GM18502 (cell line): ENCODE data around the gene STEAP3.

Experiments used
- ATAC-seq: cut with Tn5 transposase; IDR thresholded peaks from one replicate; pipeline ENCODE4 v1.9.1; 2021; ENCODE audit warnings: mild to moderate bottlenecking; ENCODE audit not compliant: unreplicated experiment, poor library complexity

Gene STEAP3

GRCh38 chr2:119197529-119198239, 25.9 kb upstream of the STEAP3 start:
- ATAC-seq: no peak

- ATAC-seq: no peak
Observed at GRCh38 chr2:119198240-119198840, 25.3 kb upstream of the STEAP3 start.

GRCh38 chr2:119201815-119202214, 21.8 kb upstream of the STEAP3 start:
- no peak for ATAC-seq

GRCh38 chr2:119202610-119203310, 20.9 kb upstream of the STEAP3 start:
- no peak for ATAC-seq

- ATAC-seq: no peak
Observed at GRCh38 chr2:119204525-119204924, 19.1 kb upstream of the STEAP3 start.

GRCh38 chr2:119205001-119205706, 18.5 kb upstream of the STEAP3 start:
- no peak for ATAC-seq

- no peak for ATAC-seq
Observed at GRCh38 chr2:119206201-119206600, 17.4 kb upstream of the STEAP3 start.

GRCh38 chr2:119207447-119207846, 16.2 kb upstream of the STEAP3 start:
- ATAC-seq: no peak

- ATAC-seq: no peak
Observed at GRCh38 chr2:119208791-119209203, 14.8 kb upstream of the STEAP3 start.

- ATAC-seq: no peak
Observed at GRCh38 chr2:119212139-119212800, 11.4 kb upstream of the STEAP3 start.

GRCh38 chr2:119214453-119215037, 9.1 kb upstream of the STEAP3 start:
- no peak for ATAC-seq

- no peak for ATAC-seq
Observed at GRCh38 chr2:119216994-119217393, 6.6 kb upstream of the STEAP3 start.

- ATAC-seq: no peak
Observed at GRCh38 chr2:119218478-119219064, 5.1 kb upstream of the STEAP3 start.

GRCh38 chr2:119219873-119220272, 3.8 kb upstream of the STEAP3 start:
- no peak for ATAC-seq

GRCh38 chr2:119220720-119221301, 2.8 kb upstream of the STEAP3 start:
- no peak for ATAC-seq

GRCh38 chr2:119221609-119222008, 2.0 kb upstream of the STEAP3 start:
- ATAC-seq: no peak

GRCh38 chr2:119222213-119222612, 1.4 kb upstream of the STEAP3 start:
- no peak for ATAC-seq

- no peak for ATAC-seq
Observed at GRCh38 chr2:119222863-119223520, 642 bp upstream of the STEAP3 start.
